PC-3 (cell line): ENCODE results near the gene PRDM8. TPM values are rescaled to one million over a fixed set of nuclear protein-coding genes. Genes with fewer than 3 reads are reported as not detected.

Experiments used
- ATAC-seq: fragments of 200-7000 bp; cut with Tn5 transposase; 2 replicates; pipeline ENCODE4 v1.9.1; 2020; ENCODE audit warnings: mild to moderate bottlenecking, moderate library complexity
- BruUV-seq: library from RNA; stranded (reverse); fragments of 400-500 nt; replicated peaks from 2 replicates; lab custom pipeline; 2021; lab: Mats Ljungman, UMichigan
- CTCF ChIA-PET: fragments of 300-600 bp; sonication (Branson Sonifier 250); formaldehyde crosslinking; loops from one replicate; lab custom pipeline; 2022; ENCODE audit warnings: antibody characterized with exemption; lab: Charles Lee
- POLR2A ChIA-PET: fragments of 300-600 bp; sonication (Branson Sonifier 250); formaldehyde crosslinking; loops from one replicate; lab custom pipeline; 2022; ENCODE audit warnings: antibody characterized with exemption; ENCODE audit not compliant: unreplicated experiment; lab: Charles Lee
- DNase-seq: peaks from one replicate; pipeline ENCODE4 v3.0.0-alpha.2; 2015
- H2AFZ ChIP-seq: fragments of 300-600 bp; sonication (generic); 2 replicates; pipeline ENCODE4 v1.6.0; 2016; ENCODE audit warnings: antibody characterized with exemption, low read length
- H3F3A ChIP-seq: fragments of 300-600 bp; sonication (generic); one replicate; pipeline ENCODE4 v1.6.0; 2017; ENCODE audit warnings: antibody characterized with exemption, low read length, control low read depth, mild to moderate bottlenecking; ENCODE audit not compliant: unreplicated experiment
- H3K27ac ChIP-seq: fragments of 300-600 bp; sonication (generic); 2 replicates; pipeline ENCODE4 v1.5.1; 2016; ENCODE audit warnings: mild to moderate bottlenecking, low read length
- H3K27me3 ChIP-seq: fragments of 300-600 bp; sonication (generic); 2 replicates; pipeline ENCODE4 v1.6.1; 2016; ENCODE audit warnings: low read length, mixed read lengths
- H3K36me3 ChIP-seq: fragments of 300-600 bp; sonication (generic); 2 replicates; pipeline ENCODE4 v1.6.1; 2016; ENCODE audit warnings: low read depth, mixed run types, low read length, mixed read lengths
- H3K4me1 ChIP-seq: fragments of 300-600 bp; sonication (generic); 2 replicates; pipeline ENCODE4 v1.5.1; 2016; ENCODE audit warnings: low read length; ENCODE audit not compliant: insufficient read depth
- H3K4me2 ChIP-seq: fragments of 300-600 bp; sonication (generic); 2 replicates; pipeline ENCODE4 v1.6.0; 2016; ENCODE audit warnings: low read length
- H3K4me3 ChIP-seq: fragments of 300-600 bp; sonication (generic); 2 replicates; pipeline ENCODE4 v1.5.1; 2016; ENCODE audit warnings: mild to moderate bottlenecking, low read length, mixed read lengths
- H3K79me2 ChIP-seq: fragments of 300-600 bp; sonication (generic); 2 replicates; pipeline ENCODE4 v1.6.1; 2017; ENCODE audit warnings: low read length, mixed read lengths
- H3K9ac ChIP-seq: fragments of 300-600 bp; sonication (generic); 2 replicates; pipeline ENCODE4 v1.6.0; 2016; ENCODE audit warnings: mild to moderate bottlenecking, low read length
- H3K9me2 ChIP-seq: fragments of 300-600 bp; sonication (generic); replicated peaks from 2 replicates; pipeline ENCODE4 v1.6.1; 2016; ENCODE audit warnings: mixed run types, low read length, mixed read lengths
- H3K9me3 ChIP-seq: fragments of 300-600 bp; sonication (generic); 2 replicates; pipeline ENCODE4 v1.6.1; 2016; ENCODE audit warnings: low read length, mixed read lengths
- H4K20me1 ChIP-seq: fragments of 300-600 bp; sonication (generic); 2 replicates; pipeline ENCODE4 v1.6.1; 2016; ENCODE audit warnings: low read length, mixed read lengths
- EZH2 ChIP-seq: fragments of 300-600 bp; sonication (generic); IDR thresholded peaks from one replicate; pipeline ENCODE4 v1.6.1; 2017; ENCODE audit warnings: antibody characterized with exemption, mild to moderate bottlenecking, low read length; ENCODE audit not compliant: unreplicated experiment
- EZH2phosphoT487 ChIP-seq: fragments of 300-600 bp; sonication (generic); IDR thresholded peaks from 2 replicates; pipeline ENCODE4 v1.6.1; 2018; ENCODE audit warnings: mild to moderate bottlenecking, antibody characterized with exemption, low read length, borderline replicate concordance
- intact Hi-C: fragments of 100-400 bp; cut with micrococcal nuclease; formaldehyde crosslinking; loops from 2 replicates; pipeline ENCODE4 v1.9.0; 2023
- total RNA-seq: library from RNA; depleted of rRNA; stranded (reverse); fragments of >200 nt; gene quantifications from 2 replicates; pipeline ENCODE4 v1.2.3, GENCODE V29; 2014
- TF ChIP-seq, protein P1 (sequence below): fragments of 300-600 bp; sonication (generic); conservative IDR thresholded peaks from 2 replicates; pipeline ENCODE4 v1.5.1; 2017; ENCODE audit warnings: antibody characterized with exemption, low read depth, mild to moderate bottlenecking, low read length

Gene PRDM8
- total RNA-seq, 1 experiment from 2014 or later, result 8.9 TPM

DNA sequence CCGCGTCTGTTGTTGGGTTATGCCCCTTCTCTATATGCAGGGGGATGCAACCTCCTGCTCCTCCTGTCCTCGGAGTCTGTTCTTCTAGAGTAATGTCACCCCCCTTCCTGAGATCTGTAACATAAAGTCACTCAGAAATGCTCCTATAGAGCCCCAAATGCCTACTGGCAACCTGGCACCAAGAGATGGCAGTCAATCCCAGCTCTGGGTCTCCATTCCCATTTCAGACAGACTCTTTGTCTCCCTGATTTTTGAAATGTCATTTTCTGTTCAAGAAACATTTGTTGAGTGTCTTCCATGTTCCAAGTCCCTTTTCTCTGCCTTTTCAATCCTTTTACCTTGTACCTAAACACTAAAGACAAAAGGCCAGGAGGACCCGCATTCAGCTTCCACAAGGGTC lies 9.6 kb upstream of the PRDM8 start:
- H3K79me2 ChIP-seq, result peaks cover 17% of the 10 kb centered on the region; the same call in 1 of the 2 replicates
- H3F3A ChIP-seq, result no peaks in the 10 kb centered on the region
- H3K9ac ChIP-seq, result no peak overlapping the region
- H4K20me1 ChIP-seq, result no peaks in the 10 kb centered on the region
- no peak overlapping the region for H3K4me3 ChIP-seq
- H3K27me3 ChIP-seq, result no peaks in the 10 kb centered on the region
- intact Hi-C loops, result no loop called here
- H3K9me3 ChIP-seq, result no peaks in the 10 kb centered on the region
- ChIA-PET CTCF (no interaction called here), POLR2A (no interaction called here)
- no peak overlapping the region for H3K27ac ChIP-seq
- H3K36me3 ChIP-seq, result no peaks in the 10 kb centered on the region
- H3K4me1 ChIP-seq, result peaks cover 13% of the 10 kb centered on the region
- H3K9me2 ChIP-seq, result no peaks in the 10 kb centered on the region
- H2AFZ ChIP-seq, result no peak overlapping the region
- DNase-seq (no peak), ATAC-seq (no peak)
- H3K4me2 ChIP-seq, result no peak overlapping the region
- TF ChIP-seq, protein P1, sequence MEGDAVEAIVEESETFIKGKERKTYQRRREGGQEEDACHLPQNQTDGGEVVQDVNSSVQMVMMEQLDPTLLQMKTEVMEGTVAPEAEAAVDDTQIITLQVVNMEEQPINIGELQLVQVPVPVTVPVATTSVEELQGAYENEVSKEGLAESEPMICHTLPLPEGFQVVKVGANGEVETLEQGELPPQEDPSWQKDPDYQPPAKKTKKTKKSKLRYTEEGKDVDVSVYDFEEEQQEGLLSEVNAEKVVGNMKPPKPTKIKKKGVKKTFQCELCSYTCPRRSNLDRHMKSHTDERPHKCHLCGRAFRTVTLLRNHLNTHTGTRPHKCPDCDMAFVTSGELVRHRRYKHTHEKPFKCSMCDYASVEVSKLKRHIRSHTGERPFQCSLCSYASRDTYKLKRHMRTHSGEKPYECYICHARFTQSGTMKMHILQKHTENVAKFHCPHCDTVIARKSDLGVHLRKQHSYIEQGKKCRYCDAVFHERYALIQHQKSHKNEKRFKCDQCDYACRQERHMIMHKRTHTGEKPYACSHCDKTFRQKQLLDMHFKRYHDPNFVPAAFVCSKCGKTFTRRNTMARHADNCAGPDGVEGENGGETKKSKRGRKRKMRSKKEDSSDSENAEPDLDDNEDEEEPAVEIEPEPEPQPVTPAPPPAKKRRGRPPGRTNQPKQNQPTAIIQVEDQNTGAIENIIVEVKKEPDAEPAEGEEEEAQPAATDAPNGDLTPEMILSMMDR, result no peak; the same call in 1 of the 2 replicates
- TF ChIP-seq EZH2, result no peak
- TF ChIP-seq EZH2phosphoT487, result no peak
- BruUV-seq, result no TSS peak

- intact Hi-C loops, result no loop called here
Measured at GRCh38 chr4:80188457-80188800, 8.9 kb upstream of the PRDM8 start.

DNA sequence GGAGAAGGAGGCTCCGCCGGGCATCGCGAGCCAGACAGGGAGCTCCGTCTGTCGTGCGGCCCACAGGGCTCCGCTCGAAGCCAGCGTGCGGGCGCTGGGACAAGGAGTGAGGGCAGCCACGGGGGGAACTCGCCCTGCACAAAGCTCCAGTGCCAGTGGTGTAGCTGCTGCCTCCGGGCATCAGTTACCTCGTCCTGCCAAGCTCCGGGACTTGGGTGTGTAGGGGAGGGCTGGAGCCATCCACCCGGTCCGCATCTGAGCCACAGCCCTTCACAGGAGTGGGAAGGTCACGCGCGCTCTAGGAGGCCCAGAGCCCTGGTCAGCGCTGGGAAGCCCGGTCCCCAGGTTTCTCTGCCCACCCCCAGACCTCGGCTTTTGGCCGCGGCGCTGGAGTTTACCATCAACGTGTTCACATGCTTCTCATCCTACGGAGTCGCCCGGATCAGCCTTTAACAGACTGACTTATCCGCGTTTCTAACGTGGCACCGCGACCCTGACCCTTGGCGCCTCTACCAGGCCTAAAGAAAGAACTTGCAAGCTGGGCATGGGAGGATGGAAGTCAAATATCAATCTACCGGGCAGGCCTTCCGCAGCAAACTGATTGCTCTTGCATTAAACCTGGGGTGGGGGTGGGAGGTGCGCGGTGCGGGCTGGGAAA lies 8.4 kb upstream of the PRDM8 start:
- ChIA-PET CTCF (no interaction called here), POLR2A (no interaction called here)
- H4K20me1 ChIP-seq, result no peaks in the 10 kb centered on the region
- H3K9me3 ChIP-seq, result no peaks in the 10 kb centered on the region
- H3K9ac ChIP-seq, result no peak overlapping the region
- no peaks in the 10 kb centered on the region for H3K9me2 ChIP-seq
- BruUV-seq, result no TSS peak
- intact Hi-C loops, result no loop called here
- H3K79me2 ChIP-seq, result peaks cover 17% of the 10 kb centered on the region; the same call in 1 of the 2 replicates
- no peak overlapping the region for H3K27ac ChIP-seq
- no peak overlapping the region for H3K4me3 ChIP-seq
- ATAC-seq (no peak), DNase-seq (no peak)
- no peaks in the 10 kb centered on the region for H3K27me3 ChIP-seq
- peaks cover 16% of the 10 kb centered on the region for H3K4me1 ChIP-seq
- H3K36me3 ChIP-seq, result no peaks in the 10 kb centered on the region
- H2AFZ ChIP-seq, result no peak overlapping the region
- H3F3A ChIP-seq, result no peaks in the 10 kb centered on the region
- H3K4me2 ChIP-seq, result no peak overlapping the region
- TF ChIP-seq EZH2 (no peak), EZH2phosphoT487 (no peak)
- TF ChIP-seq, protein P1, result no peak

More at GRCh38 chr4:80188457-80188800, 8.9 kb upstream of the PRDM8 start:
- ATAC-seq (no peak), DNase-seq (no peak)
- Histone ChIP-seq H3F3A (no peaks in the 10 kb centered on the region), H3K27me3 (no peaks in the 10 kb centered on the region), H3K4me1 (peaks cover 14% of the 10 kb centered on the region), H3K4me2 (no peak overlapping the region), H3K9me2 (no peaks in the 10 kb centered on the region), H3K36me3 (no peaks in the 10 kb centered on the region), H4K20me1 (no peaks in the 10 kb centered on the region), H3K4me3 (no peak overlapping the region), H3K9ac (no peak overlapping the region), H3K79me2 (peaks cover 17% of the 10 kb centered on the region; the same call in 1 of the 2 replicates), H2AFZ (no peak overlapping the region), H3K27ac (no peak overlapping the region), H3K9me3 (no peaks in the 10 kb centered on the region)
- CTCF ChIA-PET, result no interaction called here
- BruUV-seq, result no TSS peak
- TF ChIP-seq, protein P1, result no peak
- TF ChIP-seq EZH2, result no peak
- no peak for TF ChIP-seq EZH2phosphoT487
- POLR2A ChIA-PET, result no interaction called here
